GM18858 (cell line): ENCODE data around the gene STX18.

Source experiments
- ATAC-seq: cut with Tn5 transposase; IDR thresholded peaks from one replicate; pipeline ENCODE4 v1.9.1; 2021; ENCODE audit not compliant: unreplicated experiment

STX18 gene

DNA sequence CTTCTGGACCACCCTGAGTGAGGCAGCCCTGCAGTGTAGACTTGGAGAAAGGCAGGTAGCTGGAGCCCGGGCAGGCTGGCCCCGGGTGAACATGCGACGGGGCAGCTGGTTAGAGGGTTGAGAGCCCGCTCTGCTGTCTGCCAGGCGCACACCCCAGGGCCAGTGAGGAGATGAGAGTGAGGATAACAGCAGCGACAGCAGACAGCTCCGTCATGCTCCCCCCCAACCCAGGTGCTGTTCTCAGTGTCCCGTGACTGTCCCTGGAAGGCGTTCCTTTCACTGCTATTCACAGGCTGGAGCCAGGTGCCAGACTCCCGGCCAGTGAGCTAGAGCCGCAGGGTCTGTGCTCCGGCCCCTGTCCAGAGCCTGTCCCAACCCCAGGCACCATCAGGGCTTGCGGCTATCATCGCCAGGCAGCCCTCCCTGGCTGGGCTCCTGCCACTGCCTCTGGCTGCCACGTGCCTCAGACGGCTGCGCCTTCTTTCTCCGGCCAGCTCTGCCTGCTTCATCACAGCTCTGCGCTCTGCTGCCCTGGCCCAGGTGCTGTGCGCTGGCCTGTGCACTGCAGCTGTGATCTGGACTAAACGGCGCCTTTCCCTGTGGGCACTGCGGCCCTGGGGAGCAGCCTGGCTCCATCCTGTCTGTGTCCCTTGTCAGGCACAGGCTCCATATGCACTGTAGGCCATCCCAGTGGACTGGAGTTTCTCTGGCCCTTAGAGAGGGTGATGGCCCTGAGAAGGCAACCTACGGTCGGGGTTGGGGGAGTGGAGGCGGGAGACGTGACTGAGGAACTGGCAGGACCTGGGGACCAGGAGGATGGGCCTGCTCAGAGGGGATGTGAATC, 135.2 kb downstream of the STX18 start:
- no peak for ATAC-seq

DNA sequence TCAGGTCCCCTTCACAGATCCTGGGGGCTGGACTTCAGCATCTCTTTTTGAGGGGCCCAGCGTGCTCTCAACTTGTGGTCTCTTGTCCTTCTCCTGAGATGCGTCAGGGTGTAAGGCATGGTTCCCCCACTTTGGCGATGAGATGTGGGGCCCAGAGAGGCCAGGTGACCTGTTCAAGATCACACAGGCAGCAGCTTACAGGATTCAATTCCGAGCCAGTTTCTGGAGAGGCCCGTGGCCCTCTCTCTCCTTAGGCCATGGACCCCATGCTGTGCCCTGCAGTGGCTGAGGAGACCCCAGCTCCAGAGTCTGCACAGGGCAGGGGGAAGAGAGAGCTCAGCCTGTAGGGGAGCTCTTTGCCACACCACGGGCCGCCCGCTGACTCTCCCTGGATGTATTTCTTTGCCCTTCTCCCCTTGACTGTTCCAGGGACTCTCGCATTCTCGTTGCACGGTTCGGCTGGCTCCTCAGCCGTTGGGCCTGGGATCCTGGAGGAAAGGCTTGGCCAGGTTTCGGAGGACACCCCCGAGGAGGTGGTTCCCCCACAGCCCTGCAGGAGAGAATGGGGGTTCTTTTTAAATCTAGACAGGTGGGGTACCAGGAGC, 136.4 kb downstream of the STX18 start:
- ATAC-seq = no peak

DNA sequence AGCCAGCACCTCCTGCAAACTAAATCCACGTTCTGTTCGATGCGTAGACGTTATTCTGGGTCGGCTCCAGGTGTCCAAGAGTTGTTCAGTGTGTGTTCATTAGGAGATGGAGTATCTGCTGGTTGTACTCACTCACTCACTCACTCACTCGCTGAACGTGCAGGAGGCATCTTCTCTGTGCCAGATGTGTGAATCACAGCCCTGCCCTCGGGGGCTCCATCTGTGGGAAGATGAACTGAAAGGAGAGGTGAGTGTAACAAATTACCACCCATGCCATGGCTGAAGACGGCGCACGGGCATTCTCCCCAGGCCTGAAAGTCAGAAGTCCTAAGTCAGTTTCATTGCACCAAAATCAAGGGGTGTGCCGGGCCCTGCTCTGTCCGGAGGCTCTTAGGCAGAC, 138.9 kb downstream of the STX18 start:
- ATAC-seq = no peak

DNA sequence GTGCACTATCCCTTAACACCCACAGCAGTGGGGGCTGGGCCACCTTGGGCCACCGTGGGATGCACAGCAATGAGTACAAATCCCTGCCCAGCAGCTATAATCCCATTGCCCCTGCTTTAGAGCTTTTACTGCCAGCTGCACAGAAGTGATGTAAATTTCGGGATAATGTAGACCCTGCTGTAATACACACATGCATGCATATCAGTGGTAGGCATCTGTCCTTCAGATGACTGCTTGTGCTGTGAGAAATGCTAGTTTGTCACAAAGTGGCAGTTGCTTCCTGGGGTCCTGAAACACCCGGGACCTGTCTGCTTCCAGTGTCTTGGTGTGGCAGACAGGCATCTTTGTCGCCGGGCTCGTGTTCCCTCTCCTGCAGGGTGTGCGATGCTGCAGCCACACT, 140.8 kb downstream of the STX18 start:
- ATAC-seq = no peak

GRCh38 chr4:4398430-4398829, 143.4 kb downstream of the STX18 start:
- no peak for ATAC-seq

- no peak for ATAC-seq
Observed at GRCh38 chr4:4397441-4397819, 144.4 kb downstream of the STX18 start.

GRCh38 chr4:4396628-4397440, 145.0 kb downstream of the STX18 start:
- ATAC-seq = no peak

- peak; percentile 74 for ATAC-seq
Observed at GRCh38 chr4:4395849-4396627, 145.8 kb downstream of the STX18 start.

DNA sequence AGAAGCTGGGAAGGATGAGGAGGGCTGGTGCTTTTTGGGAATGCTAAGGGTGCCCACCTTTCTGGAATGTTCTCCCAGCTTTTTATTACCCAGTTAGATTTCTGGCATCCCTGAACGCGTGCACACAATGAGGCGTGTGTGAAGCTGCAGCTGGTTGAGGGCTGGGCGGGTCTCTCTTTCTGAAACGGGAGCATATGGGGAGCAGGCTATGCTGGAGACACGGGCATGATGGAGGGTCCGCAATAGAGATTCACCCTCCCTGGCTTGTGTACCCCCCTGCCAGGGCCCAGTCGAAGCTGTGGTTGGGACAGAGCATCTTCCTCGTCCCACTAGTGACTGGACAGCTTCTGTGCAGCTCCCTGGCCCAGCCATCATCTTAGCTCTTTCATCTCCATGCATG, 146.5 kb downstream of the STX18 start:
- ATAC-seq = no peak

DNA sequence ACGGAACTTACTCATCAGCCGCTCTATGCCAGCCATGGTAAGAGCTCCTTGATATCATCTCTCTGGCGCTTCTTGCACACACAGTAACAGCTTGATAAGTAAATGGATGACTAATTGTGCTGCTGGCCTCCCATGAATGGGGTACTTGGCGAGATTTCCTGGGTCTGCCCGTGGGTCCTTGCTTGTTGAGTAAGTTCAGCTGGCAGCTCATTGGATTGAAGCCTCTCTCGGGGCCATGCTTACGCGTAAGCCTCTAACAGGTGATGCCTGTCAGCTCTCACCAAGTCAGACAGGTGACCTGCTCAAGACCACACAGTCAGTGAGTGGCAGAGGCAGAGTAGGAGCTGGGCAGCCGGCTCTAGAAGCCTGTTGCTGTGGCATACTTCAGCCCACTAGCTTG, 147.2 kb downstream of the STX18 start:
- ATAC-seq = no peak

DNA sequence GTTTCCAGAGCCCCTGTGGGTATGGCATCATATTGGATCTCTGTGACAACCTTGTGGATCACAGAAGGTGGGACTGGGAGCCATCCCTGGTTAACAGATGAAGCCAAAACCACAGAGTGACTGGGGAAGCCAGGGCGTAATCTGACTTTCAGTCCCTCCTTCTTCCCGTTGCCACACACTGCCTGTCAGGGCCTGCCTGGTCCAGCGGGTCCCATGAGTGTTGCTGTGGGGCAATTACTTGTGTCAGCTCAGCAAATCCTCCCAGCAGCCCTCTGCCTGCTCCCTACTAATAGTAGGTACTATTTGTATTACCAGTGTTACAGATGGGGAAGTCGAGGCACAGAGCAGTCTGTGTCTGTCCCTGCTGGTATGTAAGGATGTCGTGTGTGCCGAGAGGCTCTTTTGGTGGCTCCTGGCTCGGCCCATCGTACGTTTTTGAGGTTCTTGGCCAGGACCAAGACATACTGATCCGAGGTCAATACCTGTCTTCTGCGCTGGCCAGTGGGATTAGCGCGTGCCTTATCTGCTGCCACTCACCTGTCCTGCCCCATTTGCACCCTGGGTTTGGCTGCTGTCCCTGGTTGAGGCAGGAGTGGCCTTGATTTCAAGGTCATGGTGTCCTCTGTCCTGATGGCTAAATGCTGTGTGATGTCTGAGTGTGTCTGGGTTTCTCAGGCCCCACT, 149.2 kb downstream of the STX18 start:
- ATAC-seq = no peak

DNA sequence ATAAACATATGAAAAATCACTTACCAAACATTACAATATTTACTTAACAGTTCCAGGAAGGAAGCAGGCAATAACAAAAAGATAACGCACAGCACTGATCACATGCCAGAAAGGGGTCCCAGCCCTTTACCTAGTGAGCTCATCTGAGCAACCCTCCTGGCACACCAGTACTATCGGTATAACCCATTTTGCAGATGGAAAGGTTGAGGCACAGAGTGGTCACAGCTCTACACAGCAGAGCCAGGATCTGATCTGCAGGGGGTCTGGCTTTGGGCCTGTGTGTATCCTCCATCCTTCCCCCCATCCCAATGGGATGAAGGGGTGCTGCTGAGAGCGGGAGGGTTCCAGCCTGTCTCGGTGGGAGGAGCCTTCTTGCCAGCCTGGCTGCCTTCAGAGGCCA, 150.0 kb downstream of the STX18 start:
- ATAC-seq = no peak

GRCh38 chr4:4390515-4391240, 151.2 kb downstream of the STX18 start:
- no peak for ATAC-seq

DNA sequence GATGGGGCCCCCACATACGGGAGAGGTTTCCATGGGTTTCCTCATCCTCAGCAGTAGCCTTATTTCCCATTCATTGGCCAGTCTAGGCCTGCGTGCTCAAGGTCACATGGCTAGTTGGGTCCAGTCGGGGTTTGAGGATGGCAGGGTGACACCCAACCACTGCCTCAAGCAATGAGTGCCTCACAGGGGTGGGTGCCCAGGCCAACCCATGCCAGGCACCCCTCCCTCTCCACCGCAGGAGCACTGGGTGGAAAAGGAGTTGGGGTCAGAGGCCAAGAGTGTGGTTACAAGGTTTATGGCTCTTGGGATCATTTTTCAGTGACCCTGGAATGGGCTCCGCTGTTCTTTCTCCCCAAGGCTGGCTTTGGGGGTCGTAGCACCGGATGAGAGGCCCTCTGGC, 151.8 kb downstream of the STX18 start:
- ATAC-seq = no peak

- no peak for ATAC-seq
Observed at GRCh38 chr4:4388836-4389575, 152.8 kb downstream of the STX18 start.

DNA sequence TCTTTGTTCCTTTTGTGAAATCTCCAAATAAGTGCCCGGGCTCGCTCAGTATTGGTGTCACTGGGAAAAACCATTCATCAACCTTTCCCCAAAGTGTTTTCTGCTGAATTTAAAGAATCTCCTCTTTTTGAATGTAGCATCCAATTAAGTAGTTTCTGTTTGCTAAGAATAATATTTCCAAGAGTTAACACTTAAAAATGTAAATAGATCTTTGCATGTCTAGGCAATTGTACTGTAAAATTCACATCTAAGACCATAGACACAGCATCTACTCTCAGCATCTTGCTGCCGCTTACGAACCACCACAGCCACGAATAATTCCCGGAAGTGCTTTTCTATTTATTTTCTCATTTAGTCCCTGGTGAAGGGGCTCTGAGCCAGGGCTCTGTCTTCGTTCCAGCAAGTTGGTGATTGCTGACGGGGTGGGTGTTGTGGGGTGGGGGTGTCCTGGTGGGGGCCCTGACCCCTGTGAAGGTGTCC, 153.5 kb downstream of the STX18 start:
- no peak for ATAC-seq

GRCh38 chr4:4387531-4388310, 154.1 kb downstream of the STX18 start:
- ATAC-seq = no peak

DNA sequence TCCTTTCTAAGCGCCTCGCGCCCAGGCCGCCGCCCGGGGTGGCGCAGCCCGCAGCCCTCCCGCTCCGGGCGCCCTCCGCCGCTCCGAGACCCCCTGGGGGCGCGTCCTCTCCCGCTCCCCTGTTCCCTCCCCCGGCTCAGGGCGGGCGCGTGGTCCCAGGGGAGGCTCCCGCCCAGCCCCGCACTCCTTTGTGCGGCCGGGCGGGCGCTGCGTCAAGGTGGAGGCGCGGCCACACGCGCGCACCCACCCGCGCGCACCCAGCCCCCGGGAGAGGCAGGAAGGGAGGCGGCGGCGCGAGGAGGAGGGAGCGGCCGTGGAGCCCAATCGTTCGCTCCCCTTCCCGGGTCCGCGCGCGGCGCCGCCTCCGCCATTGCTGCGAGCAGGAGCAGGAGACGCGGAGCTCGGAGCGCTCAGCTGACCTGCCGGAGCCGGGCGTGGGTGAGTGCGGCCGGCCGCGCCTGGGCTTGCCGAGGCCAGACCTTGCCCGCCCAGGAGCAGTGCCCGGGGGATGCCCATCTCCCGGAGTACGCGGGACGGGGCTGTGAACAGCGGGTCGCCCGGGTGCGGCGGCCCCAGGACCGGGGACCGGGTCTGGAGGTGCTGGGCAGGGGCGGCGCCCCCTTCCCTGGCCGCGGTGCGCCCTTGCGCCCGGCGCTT, 155.0 kb downstream of the STX18 start, which contains the start of gene NSG1:
Gene NSG1 (plus strand): TSS at position 367 of the 657 bp plus-strand sequence. CDS start 528 bp downstream, outside the sequence.
- ATAC-seq = no peak
